ENCODE results near the gene PTX4. TPM values are rescaled to one million over a fixed set of nuclear protein-coding genes. Genes with fewer than 3 reads are reported as not detected.

Gene PTX4
- total RNA-seq, 1 experiment from 2014 or later, result not detected

DNA sequence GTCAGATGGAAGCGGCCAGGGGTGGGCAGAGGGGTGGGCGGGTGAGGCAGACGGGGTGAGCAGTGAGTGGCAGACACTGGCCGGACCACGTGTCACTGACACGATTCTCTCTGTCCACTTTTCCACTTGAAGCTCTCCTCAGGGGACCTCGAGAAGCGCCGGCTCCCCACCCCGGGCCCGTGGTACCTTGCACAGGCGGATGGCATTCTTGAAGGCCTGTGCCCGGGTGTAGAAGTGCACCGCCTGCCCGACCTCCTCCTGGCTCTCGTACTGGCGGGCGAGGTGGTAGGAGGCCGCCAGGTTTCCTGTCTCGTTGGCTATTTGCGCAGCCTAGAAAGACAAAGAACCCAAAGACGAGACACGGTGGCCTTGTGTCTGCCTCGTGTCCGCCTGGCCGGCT lies 35.6 kb upstream of the PTX4 start:
- no peak for DNase-seq (ENCODE audit: low read depth)

DNA sequence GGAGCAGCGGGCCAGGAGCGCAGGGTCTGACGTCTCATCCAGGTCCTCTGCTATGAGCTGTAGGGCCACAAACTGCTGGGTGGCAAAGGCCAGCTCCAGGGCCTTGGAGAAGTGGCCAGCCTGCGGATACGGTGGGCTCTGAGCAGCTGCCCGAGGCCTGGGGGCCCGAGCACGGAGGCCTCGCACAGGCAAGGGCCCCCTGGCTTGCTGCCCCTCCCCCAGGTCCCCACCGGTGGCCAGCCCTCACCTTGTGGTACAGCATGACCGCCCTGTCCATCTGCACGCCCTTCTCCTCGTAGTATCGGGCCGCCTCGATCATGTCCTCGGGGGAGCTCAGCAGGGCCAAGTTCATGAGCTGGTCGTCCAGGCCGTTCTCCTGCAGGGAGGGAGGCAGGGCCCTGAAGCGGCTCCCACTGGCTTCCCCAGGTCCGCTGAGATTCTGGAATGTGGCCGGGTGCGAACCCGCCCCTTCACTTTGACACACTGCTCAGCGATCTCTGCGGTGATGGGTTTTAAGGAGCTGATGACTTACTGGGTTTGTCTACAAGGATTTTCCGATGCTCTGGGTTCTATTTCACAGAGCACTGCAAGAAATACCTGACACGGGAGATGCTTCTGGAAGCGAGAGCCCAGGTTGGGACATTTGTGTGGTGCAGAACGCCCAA lies 35.0 kb upstream of the PTX4 start:
- DNase-seq (ENCODE audit: low read depth), result no peak

DNA sequence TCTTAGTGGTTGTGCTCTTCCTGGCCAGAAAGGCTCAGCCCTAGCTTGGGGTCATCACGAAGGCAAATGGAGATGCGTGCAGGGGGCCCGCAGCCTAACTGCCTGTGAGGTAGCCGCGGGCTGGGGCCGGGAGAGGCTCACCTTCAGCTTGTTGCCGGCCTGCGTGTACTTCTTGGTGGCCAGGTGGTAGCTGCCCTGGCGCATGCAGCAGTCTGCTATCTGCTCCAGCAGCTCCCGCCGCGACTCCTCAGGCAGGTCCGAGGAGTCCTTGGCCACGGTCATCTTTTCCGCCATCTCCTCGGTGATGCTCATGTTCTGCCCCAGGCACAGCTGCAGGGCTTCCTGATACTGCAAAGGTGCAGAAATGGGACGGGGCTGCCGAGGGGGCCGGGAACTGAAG lies 31.7 kb upstream of the PTX4 start:
- no peak for DNase-seq (ENCODE audit: low read depth)

DNA sequence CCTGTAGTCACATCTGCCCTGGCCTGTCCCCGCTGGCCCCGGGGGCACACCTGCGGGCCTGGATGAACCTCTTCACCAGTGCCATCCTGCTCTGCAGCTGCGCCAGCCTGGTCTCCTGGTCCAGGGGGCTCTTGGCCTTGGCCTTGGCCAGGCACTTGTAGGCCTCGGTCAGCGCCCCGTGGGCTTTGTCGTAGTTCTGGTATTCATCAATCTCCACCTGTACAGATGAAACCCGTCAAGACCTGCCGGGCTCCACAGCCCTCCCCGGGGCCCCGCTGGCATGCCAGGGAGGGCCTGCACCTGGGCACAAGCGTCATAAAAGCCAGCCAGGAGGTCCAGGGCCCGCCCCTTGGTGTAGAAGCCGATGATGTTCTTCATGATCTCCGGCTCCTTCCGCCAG lies 31.1 kb upstream of the PTX4 start:
- DNase-seq (ENCODE audit: low read depth), result no peak

DNA sequence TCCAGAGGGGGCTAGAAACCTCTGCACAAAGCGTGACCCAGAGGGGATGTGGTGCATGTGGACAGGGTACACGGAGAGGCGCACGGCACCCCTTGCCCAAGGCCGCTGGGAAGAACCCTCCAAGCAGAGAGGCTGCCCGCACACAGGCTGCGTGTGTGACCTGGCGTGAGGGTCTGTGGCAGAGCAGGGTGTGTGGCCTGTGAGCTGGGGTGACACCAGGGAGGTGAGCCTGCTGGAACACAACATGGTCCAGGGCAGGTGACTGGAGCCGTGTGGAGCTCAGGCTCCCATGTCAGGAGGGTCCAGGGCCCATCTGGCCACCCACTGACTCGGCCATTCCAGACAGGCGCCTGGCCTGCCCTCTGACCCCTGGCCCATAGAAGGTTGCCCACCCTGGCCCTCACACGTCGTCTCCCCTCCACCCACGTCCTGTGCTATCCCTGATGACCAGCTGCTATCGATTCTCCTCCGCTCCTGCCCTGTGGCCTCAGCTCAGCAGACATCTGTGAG lies 29.9 kb upstream of the PTX4 start:
- no peak for DNase-seq (ENCODE audit: low read depth)

DNA sequence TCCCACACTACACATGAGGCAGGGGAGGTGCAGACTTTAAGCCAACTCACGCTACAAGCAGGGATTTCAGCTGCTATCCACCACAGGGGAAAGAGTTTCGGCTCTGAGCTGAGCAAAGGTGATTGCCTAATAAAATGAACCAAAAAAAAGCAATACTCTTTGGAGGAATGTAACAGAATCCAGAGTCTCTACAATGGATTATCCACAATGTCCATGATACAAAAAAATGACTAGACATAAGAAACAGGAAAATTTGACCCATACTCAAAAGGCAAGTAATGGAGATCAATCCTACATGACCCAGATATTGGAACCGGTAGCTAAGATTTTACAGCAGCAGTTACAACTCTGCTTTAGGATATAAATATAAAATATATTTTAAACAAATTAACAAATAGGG lies 25.8 kb upstream of the PTX4 start:
- DNase-seq (ENCODE audit: low read depth), result no peak

DNA sequence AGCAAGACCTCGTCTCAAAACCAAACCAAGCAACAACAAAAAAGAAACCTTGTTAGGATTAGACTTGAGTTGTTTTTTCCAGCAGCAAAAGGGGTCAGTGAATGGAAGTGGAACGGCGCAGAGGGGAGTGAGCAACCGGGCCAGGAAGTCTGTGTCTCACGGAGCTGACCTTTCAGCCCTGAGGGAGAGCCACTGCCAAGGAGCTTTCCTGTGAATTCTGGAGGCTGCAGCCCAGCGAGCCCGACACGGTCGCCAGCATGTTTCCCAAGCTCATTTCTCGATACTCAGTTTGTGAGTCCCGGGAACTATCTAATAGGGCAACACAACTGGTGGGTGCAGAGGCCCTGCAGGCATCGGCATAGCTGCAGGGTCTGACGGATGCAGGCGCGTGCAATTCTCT lies 24.0 kb upstream of the PTX4 start:
- no peak for DNase-seq (ENCODE audit: low read depth)

DNA sequence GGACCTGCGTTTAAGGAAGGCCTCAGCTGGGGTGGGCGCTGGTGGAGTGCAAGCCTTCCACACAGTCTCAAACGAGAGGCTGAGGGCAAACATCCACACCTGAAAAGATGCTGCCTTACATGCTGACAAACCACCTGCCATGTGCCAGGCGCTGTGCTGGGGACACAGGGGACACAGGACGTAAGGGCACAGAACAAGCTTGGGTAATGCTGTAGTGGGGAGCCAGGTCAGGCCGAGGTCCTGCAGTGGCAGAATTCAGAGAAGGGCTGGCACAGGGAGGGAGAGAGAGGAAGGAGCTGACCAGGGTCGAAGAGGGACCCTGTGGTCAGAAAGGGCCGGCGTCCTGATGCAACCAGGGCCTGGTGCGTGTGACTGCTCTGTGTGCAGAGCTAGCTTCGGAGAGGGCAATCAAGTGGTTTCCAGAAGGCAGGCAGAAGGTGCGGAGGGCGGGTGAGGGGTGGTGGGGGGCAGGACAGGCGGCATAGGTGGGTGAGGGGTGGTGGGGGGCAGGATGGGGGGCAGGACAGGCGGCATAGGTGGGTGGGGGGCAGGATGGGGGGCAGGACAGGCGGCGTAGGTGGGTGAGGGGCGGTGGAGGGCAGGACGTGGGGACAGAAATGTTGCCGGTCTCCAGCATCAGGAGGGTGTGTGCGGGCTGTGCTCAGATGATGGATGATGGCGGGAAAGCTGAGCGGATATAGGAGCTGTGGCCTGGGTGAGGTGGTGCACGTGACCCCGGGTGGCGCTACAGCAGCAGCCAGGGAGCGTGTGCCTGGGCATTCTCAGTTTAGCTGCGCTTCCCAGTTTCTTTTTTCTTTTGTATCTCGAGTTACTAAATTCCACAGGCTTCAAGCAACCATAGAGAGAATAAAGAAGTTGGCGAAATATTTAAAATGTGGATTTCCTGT lies 23.2 kb upstream of the PTX4 start:
- no peak for DNase-seq (ENCODE audit: low read depth)

DNA sequence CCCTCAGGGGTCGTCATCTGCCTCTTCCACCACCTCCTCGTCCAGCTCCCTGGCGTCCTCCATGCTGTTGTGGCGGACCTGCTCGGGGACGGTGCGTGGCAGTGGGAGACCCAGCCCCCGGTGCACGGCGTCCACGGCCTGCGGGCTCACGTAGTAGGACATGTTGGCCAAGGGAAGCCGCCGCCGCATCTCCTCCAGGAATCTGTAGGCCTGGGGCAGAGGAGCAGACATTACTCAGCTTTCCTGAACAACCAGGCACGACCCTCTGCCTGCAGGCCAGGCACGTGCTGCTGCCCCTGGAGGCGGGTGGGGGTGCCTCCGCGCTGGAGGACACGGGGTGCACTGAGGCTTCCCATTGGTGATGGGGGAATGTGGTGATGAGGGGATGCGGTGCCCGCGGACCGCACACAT lies 22.2 kb upstream of the PTX4 start:
- DNase-seq (ENCODE audit: low read depth), result no peak

DNA sequence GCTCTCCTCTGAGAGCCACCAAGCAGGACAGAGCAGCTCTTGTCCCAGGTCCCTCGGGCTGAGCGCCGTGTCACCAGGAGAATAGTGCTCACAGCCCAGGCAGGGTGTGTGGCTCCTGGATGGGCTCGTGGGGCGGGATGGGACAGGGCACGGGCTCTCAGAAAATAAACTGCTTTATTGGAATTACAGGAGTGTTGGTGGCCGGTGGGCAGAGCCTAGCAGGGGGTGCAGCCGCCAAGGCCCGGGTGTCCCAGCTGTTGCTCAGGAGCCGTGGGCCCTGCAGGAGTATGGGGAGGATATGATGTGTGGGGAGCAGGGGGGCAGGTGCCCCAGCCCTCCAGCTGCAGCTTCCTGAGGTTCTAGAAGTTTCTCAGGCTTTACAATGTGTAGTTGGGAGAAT lies 21.5 kb upstream of the PTX4 start:
- DNase-seq (ENCODE audit: low read depth), result no peak

DNA sequence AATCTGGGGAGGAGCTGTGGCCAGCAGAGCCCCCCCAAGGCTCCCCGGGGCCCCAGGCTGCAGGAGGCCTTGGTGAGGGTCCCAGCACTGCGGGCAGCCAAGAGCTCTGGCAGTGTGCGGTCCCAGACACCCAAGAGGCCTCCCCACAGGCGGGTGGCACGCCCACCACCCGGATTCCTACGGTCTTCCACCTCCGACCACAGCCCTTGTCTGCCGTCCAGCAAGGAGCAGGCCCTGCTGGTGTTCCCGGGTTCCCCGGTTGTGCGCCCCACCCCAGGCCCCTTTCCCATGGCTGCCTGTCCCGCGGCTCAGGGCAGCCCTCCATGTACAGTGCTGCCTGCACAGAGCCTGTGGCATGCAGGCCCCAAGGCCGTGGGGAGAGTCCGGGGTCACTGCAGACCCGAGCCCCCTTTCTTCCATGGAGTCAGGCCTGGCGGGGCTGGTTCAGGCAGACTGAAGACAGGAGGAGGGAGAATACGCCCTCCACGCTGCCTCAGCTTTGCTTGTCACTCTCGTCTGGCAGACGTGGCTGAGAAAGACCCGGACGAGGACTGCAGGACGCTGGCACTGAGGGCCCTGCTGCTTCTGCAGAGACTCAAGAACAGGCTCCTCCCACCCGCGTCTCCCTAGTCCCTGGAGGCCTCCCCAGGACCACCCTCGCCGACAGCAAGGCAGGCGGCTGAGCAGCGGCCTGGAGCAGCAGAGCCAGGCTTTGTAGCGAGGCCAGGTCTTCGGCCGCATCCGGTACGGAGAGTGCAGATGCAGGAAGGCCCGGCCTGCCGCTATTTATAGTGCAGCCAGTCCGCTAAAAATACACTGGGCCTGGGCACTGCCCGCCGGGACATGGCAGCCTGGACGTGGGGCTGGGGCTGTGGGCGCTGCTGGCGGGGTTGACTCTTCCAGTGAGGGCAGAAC lies 20.8 kb upstream of the PTX4 start:
- DNase-seq (ENCODE audit: low read depth), result no peak

DNA sequence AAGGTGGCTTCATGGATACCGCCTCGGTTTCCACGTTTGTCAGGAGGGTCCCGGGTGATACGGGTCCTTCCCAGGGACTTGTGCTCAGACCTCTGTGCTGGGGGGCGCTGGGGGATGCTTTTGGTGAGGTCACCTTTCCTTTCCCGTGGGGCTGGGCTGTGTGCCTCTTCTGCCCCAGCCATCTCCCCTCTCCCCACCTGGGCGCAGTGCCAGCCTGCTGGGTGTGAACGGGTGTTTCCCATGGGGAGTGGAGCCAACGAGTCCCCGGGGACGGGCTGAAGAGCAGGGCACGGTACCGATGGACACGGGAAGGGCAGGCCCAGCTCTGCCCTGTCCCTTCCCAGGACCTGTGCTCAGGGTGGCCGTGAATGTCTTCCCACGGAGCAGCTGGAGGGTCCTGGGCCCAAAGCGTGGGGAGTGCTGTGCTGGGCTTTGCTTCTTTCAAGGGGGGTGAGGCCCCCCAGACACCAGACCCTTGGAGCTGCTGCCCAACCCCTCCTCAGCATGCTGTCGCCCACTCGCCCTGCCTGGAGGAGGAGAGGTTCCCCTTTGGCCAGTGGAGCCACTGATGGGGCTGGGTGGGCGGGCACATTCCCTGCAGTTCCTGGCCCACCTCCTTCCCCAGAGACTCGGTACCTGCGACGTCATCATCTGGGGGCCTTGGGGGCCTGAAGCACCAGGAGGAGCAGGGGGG lies 19.9 kb upstream of the PTX4 start:
- no peak for DNase-seq (ENCODE audit: low read depth)

DNA sequence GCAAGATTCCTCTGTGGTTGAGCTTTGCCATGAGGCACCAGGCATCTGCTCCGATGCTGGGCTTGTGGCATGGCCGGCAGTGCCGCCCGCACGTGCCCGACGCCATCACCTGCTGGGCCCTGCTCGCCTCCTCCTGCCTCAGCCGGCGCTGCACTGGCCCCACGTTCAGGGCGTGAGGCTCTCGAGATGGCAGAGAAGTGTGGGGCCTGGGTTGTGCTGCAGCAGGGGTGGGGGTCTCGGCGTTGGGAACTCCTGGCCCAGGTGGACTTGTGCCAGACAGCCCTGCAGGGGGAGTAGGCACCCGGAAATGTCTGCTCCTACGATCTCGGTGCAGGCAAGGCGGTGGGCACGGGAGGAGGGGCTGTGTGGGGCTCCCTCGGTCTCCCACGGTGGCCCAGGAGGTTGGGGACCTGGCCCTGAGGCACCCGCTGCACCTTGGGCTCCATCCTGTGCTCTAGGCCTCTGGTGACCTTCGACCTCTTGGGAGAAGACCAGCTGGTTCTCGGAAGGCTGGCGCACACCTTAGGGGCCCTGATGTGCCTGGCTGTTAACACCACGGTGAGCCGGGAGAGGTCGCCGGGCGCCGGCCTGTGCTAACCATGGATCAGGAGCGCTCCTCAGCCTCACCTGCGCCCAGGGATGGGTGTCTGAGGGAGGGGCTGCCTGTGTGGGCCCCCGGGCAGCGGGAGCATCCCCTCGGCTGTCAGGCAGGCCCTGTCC lies 17.9 kb upstream of the PTX4 start:
- DNase-seq (ENCODE audit: low read depth), result no peak

DNA sequence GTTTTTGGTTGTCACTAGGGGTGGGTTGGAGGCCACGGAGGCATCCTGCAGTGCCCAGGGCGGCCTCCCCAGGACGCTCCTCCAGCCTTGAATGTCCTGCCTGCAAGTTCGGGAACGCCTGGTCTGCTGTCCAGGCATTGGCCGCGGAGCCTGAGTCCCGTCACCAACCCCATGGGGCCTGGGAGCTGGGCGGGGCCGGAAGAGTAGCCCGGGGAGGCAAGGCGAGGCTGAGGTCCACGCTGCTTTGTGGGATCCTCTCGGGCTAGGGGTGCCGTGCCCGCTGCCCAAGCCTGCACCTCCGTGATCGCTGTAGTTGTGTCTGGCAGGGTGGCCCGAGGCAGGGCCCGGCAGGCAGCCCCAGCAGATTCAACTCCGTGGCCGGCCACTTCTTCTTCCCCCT lies 17.2 kb upstream of the PTX4 start:
- DNase-seq (ENCODE audit: low read depth), result no peak

DNA sequence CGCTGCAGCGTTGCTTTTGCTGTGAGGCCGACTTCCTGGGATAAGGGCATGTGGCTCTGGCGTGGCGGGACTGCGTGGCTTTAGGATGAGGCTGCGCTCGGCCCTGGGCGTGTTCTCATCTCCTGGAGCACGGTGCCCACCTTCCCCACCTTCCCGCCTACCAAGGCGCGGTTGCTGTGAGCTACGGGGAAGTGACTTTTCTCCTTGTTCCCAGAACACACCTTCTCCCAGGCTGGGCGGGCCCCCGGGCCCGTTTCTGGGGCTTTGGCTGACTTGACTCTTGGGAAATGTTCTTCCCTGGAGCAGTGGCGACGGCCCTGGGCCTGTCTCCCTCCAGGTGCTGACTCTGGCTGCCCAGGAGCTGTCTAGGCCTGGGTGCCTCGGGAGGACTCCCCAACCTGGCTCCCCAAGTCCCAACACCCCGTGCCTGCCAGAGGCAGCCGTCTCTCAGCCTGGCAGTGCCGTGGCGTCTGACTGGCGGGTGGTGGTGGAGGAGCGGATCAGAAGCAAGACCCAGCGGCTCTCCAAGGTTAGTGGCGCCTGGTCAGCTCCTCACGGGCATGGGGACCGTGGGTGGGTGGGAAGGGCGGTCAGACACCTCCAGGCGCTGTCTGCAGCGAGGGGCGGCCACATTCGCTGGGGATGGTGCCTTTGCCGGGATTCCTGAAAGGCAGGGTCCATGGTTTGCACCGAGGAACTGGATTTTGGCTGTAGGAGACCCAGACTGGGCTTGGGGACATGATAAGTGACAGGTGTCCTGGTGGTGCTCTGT lies 16.5 kb upstream of the PTX4 start:
- no peak for DNase-seq (ENCODE audit: low read depth)

DNA sequence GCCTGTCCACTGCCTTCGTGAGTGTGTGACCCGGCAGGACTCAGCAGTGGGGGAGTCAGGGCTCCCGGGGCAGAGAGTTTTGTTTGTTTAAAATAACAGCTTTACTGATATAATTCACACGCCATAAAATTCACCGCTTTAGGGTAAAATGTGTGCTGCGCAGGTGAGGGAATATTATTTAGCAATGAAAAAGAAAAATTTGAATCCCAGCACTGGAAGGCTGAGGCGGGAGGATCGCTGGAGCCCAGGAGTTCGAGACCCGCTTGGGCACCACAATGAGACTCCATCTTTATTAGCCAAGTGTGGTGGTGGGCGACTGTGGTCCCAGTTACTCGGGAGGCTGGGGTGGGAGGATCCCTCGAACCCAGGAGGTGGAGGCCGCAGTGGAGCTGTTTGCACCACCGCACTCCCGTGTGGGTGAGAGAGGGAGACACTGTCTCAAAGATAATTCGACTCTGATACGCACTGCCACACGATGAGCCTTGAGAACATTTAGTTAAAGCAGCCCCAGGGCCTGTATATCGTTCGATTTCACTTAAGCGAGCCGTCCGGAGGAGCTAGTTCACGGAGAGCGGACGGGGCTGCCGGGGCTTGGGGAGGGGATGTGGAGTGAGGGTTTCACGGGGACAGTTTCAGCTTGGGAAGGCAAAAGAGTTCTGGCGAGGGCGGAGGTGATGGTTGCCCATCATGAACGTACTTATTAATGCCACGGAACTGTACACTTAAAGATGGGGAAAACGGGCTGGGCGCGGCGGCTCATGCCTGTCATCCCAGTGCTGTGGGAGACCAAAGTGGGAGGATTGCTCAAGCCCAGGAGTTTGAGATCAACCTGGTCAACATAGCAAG lies 14.6 kb upstream of the PTX4 start:
- DNase-seq (ENCODE audit: low read depth), result no peak

DNA sequence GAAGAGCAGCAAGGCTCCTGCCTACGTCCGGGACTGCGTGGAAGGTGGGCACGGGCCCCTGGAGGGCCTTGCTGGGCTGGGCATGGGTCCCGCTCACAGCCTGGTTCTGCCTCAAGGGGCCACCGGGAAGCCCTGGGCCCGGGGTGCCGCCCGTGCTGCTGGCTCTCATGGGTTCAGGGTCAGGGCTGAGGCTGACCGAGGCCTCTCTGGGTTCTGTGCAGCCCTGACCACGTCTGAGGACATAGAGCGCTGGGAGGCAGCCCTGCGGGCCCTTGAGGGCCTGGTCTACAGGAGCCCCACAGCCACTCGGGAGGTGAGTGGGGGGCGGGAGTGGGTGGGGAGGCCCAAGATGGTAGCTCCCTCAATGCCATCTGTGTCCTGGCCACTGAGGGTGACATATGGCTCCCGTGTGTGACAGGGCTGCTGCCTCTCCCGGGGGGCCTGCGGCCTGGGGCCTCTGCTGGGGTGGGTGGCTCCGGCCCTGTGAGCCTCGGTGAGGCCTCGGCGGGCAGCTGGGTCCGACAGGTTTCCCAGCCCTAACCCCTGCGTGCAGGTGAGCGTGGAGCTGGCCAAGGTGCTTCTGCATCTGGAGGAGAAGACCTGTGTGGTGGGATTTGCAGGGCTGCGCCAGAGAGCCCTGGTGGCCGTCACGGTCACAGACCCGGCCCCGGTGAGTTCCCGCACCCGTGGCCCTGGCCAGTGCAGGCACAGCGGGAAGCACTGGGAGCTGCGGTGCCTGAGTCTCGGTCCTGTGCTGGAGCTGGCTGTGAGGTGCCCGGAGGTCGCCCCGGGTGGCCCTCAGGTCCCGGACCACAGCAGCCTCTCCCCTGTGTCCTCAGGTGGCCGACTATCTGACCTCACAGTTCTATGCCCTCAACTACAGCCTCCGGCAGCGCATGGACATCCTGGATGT lies 13.6 kb upstream of the PTX4 start:
- DNase-seq (ENCODE audit: low read depth), result no peak

DNA sequence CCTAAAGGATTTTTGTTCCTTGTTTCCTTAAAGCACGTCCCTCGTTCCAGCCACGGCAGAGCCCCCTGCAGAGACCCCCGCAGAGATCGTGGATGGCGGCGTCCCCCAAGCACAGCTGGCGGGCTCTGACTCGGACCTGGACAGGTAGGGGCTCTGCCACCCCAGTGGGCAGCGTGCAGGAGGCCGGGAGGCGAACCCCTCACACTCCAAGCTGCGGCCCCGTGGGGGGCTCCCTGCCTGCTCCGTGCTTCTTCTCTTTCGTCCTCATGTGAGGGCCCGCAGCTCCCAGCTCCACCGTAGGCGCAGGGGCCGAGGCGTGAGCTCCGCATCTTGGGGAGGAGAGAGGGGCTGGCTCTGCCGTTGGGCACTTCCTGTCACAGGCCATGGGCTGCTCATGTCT lies 12.9 kb upstream of the PTX4 start:
- no peak for DNase-seq (ENCODE audit: low read depth)
